MM.1S (cell line): ENCODE data around the gene BMP8B.

Source experiments
- CTCF ChIP-seq: fragments of 300-600 bp; sonication (generic); IDR thresholded peaks from 2 replicates; pipeline ENCODE4 v1.5.1; 2016; ENCODE audit warnings: antibody characterized with exemption, low read length, mixed read lengths
- EZH2 ChIP-seq: fragments of 300-600 bp; sonication (generic); optimal IDR thresholded peaks from 2 replicates; pipeline ENCODE3; 2017; ENCODE audit warnings: low read depth, mild to moderate bottlenecking, antibody characterized with exemption, low read length, mixed read lengths
- EZH2phosphoT487 ChIP-seq: fragments of 300-600 bp; sonication (generic); IDR thresholded peaks from 2 replicates; pipeline ENCODE4 v1.6.1; 2018; ENCODE audit warnings: antibody characterized with exemption, low read length

DNA sequence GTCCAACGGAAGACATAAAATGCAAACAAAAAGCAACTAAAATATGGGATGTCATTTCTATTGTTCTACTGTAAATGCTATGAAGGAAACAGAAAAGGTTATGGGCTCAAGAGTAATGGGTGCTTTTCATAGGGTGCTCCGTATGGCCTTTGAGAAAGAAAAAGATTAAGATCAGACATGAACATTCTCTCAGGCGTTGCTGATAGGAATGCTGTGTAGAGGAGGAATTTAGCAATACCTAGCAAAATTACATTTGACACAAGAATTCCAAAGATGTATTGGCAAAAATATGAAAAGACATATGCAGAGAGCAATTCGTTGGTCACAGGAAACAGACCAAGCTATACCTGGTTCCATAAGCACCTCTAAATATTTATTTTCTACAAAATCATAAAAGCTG, 11.8 kb downstream of the BMP8B start:
- TF ChIP-seq EZH2phosphoT487 (no peak), CTCF (no peak), EZH2 (no peak)
